HG03432 (cell line): ENCODE measurements around the gene SLC36A2.
A peak's percentile ranks its signal among the peaks of the same experiment; 100 is the strongest.

Experiments
- ATAC-seq: cut with Tn5 transposase; IDR thresholded peaks from one replicate; pipeline ENCODE4 v1.9.1; 2021; ENCODE audit warnings: mild to moderate bottlenecking, moderate library complexity; ENCODE audit not compliant: unreplicated experiment

Gene SLC36A2

GRCh38 chr5:151285683-151286082, 61.7 kb downstream of the SLC36A2 start:
- no peak for ATAC-seq

- no peak for ATAC-seq
These were observed 62.9 kb downstream of the SLC36A2 start for GRCh38 chr5:151284392-151284967.

DNA sequence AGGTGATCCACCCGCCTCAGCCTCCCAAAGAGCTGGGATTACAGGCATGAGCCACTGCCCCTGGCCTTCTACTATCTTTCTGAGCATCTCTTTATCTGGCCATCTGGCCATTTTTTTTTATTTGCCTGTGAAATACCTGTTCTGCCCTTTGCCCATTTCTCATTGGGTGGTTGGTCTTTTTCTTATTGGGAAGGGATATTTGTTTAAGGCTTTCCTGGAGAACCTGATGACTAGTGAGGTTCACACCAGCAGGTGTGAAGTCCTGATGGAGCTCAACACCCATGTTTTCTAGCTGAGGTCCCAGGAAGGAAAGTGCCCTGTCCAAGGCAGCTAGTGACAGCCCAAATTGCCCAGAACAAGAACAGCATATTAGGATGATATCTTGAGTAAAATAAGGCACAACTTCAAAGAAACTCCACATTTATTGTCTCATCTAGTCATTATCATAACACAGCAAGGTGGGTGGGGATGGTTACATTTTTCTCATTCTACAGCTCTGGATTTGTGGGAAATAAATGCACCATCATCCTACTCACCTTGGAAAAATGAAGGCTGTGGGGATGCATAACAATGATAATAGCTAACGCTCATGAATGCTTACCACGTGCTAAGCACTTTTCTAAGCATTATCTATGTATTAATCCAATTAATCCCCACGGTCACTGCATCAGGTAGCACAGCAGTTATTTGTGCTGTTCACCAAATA, 64.1 kb downstream of the SLC36A2 start:
- no peak for ATAC-seq

DNA sequence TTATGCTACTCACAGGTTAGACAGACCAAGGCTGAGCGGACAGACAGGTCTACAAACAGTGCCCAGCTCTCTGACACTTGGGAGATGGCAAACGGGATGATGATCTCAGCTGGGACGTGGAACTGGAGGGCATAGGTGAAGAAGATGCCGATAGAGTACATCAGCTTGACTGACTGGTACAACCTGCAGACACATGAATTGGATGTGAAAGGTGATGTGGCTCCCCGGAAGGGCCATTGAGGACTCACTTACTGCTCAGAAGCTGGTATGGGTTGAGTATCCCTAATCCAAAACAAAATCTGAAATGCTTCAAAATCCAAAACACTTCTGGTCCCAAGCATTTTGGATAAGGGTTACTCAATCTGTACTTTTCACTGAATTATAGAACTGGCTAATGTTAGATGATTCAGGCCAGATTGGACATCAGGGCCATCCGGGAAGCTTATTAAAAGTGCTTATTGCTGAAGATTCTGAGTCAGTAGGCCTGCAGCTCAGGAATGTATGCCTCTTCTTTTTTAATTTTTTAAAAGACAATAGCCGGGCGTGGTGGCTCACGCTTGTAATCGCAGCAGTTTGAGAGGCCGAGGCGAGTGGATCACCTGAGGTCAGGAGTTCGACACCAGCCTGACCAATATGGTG, 66.2 kb downstream of the SLC36A2 start:
- no peak for ATAC-seq

GRCh38 chr5:151280443-151280842, 66.9 kb downstream of the SLC36A2 start:
- ATAC-seq, result no peak

DNA sequence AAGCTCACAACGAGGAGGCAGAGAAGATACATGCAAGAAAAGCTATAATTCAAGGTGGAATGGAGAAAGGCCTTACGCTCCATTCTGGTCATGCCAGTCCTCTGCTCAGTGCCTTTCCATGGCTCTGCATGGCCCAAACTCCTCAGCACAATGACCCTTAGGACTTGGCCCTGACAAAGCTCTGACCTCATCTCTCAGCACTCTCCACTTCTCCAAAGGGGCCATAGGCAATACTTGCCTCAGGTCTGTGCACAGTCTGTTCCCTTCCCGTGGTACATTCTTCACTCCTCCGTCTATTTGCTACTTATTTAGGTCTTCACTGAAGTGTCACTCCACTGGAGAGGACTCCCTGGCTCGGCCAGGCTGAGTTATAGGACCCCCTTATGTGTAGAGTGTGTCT, 68.5 kb downstream of the SLC36A2 start:
- ATAC-seq, result no peak

DNA sequence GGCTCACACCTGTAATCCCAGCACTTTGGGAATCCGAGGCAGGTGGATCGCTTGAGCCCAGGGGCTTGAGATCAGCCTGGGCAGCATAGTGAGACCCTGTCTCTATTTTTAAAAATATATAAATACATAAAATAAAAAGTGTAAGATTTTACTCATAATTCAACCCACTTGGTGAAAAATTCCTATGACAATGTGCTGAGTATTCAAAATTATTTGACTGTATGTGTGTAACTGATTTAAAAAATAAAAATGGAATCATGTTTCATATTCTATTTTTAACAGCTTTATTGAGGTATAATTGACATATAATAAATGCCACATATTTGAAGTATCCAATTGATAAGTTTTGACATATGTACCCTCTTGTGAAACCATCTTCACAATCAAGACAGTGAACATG, 71.6 kb downstream of the SLC36A2 start:
- no peak for ATAC-seq

DNA sequence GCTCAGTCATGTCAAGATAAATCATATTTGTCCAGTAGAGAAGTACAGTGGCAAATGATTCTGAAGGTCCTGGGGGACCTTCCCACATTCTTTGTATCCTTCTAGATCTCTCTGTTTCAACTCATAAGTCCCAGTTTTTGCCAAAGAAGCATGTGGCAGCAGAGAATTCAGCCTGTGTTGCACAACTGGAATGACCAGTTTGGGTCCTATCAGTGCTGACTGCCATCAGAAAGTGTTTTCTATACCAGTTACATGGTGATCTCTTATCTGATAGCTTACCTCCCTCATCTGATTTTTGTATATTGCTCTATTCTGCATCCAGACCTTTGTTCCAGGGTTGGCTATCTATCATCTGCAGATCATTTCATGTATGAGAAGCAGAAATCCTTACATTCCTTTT, 72.7 kb downstream of the SLC36A2 start:
- no peak for ATAC-seq

- ATAC-seq, result no peak
These were observed 76.0 kb downstream of the SLC36A2 start for GRCh38 chr5:151271336-151271735.

DNA sequence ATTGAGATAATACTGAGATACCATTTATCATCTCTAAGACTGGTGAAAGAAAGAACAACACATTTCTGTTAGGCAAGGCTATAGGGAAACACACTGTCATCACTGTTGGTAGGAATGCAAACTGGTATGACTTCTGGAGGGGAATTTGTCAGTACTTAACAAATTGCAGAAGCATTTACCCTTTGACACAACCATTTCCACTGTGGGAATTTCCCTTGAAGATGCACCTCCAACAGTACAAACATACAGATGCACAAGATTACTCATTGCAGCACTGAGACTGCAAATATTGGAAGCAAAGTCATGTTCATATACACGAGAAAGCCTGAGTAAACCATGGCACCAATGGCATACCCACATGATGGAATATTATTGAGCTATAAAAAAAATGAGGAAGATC, 76.8 kb downstream of the SLC36A2 start:
- ATAC-seq, result peak; percentile 94

- ATAC-seq, result no peak
These were observed 79.7 kb downstream of the SLC36A2 start for GRCh38 chr5:151267491-151268260.
